Mesenchymal stem cell (in vitro differentiated cells and primary cell): Measurements from ENCODE around the gene GNS.

Experiments
- DNase-seq: peaks from one replicate; pipeline ENCODE4 v3.0.0-alpha.2; 2013
- H2AFZ ChIP-seq: one replicate; pipeline ENCODE4 v1.6.1; 2013; ENCODE audit warnings: low read depth, mild to moderate bottlenecking, control low read depth, inconsistent platforms, low read length, moderate library complexity
- H2AK5ac ChIP-seq: 2 replicates; pipeline ENCODE4 v1.6.1; 2013; ENCODE audit warnings: low read length, moderate library complexity, mild to moderate bottlenecking, inconsistent platforms; ENCODE audit not compliant: severe bottlenecking
- H2BK120ac ChIP-seq: one replicate; pipeline ENCODE4 v1.6.1; 2013; ENCODE audit warnings: low read depth, mild to moderate bottlenecking, inconsistent platforms, low read length, moderate library complexity
- H2BK12ac ChIP-seq, 2 experiments: one replicate each; pipeline ENCODE4 v1.6.1; 2013; ENCODE audit warnings: inconsistent platforms in 2 of 2, low read length in 2 of 2, mild to moderate bottlenecking in 2 of 2, moderate library complexity in 2 of 2, control low read depth in 1 of 2
- H2BK15ac ChIP-seq: one replicate; pipeline ENCODE4 v1.6.1; 2013; ENCODE audit warnings: mild to moderate bottlenecking, low read depth, inconsistent platforms; ENCODE audit not compliant: poor library complexity, severe bottlenecking
- H2BK5ac ChIP-seq: 2 replicates; pipeline ENCODE4 v1.6.1; 2013; ENCODE audit warnings: low read depth, mild to moderate bottlenecking, low read length, control low read depth, inconsistent platforms; ENCODE audit not compliant: poor library complexity, severe bottlenecking
- H3K14ac ChIP-seq, 2 experiments: one replicate each; pipeline ENCODE4 v1.6.1; 2013; ENCODE audit warnings: inconsistent platforms in 2 of 2, low read length in 2 of 2, control low read depth in 1 of 2, mild to moderate bottlenecking in 1 of 2, moderate library complexity in 1 of 2
- H3K18ac ChIP-seq, 2 experiments: one replicate each; pipeline ENCODE4 v1.6.1; 2013; ENCODE audit warnings: inconsistent platforms in 2 of 2, low read length in 2 of 2, control low read depth in 1 of 2, low read depth in 1 of 2, mild to moderate bottlenecking in 1 of 2
- H3K23ac ChIP-seq, 2 experiments: one replicate each; pipeline ENCODE4 v1.6.1; 2013; ENCODE audit warnings: inconsistent platforms in 2 of 2, low read length in 2 of 2, mild to moderate bottlenecking in 2 of 2, moderate library complexity in 2 of 2, control low read depth in 1 of 2
- H3K27ac ChIP-seq: 2 replicates; pipeline ENCODE4 v1.5.1; 2013; ENCODE audit warnings: mild to moderate bottlenecking, moderate library complexity, low read length, control low read depth, inconsistent platforms; ENCODE audit not compliant: poor library complexity, severe bottlenecking
- H3K27me3 ChIP-seq, 2 experiments: 2 replicates each; pipeline versions ENCODE4 v1.6.1 to v1.7.0; 2013; ENCODE audit warnings: low read length in 2 of 2, mild to moderate bottlenecking in 2 of 2, moderate library complexity in 2 of 2, control low read depth in 1 of 2, inconsistent platforms in 1 of 2; ENCODE audit not compliant: control insufficient read depth in 1 of 2, insufficient read depth in 1 of 2
- H3K36me3 ChIP-seq, 2 experiments: 2 replicates each; pipeline versions ENCODE4 v1.6.1 to v1.7.0; 2013; ENCODE audit warnings: low read length in 2 of 2, control low read depth in 1 of 2, inconsistent platforms in 1 of 2, low read depth in 1 of 2, mild to moderate bottlenecking in 1 of 2; ENCODE audit not compliant: insufficient read depth in 2 of 2, control insufficient read depth in 1 of 2
- H3K4ac ChIP-seq, 2 experiments: one replicate each; pipeline ENCODE4 v1.6.1; 2013; ENCODE audit warnings: inconsistent platforms in 2 of 2, low read length in 2 of 2, mild to moderate bottlenecking in 2 of 2, moderate library complexity in 2 of 2, control low read depth in 1 of 2, low read depth in 1 of 2
- H3K4me1 ChIP-seq: 2 replicates; pipeline ENCODE4 v1.6.1; 2013; ENCODE audit warnings: low read depth, low read length, control low read depth; ENCODE audit not compliant: control insufficient read depth, insufficient read depth
- H3K4me2 ChIP-seq: 2 replicates; pipeline ENCODE4 v1.6.1; 2013; ENCODE audit warnings: low read length, mild to moderate bottlenecking, inconsistent platforms; ENCODE audit not compliant: poor library complexity, severe bottlenecking
- H3K4me3 ChIP-seq, 2 experiments: 2 replicates each; pipeline versions ENCODE4 v1.5.1 to v1.7.0; 2013; ENCODE audit warnings: low read length in 2 of 2, mild to moderate bottlenecking in 2 of 2, control low read depth in 1 of 2, low read depth in 1 of 2; ENCODE audit not compliant: insufficient read depth in 1 of 2
- H3K79me1 ChIP-seq: replicated peaks from 2 replicates; pipeline ENCODE4 v1.6.1; 2013; ENCODE audit warnings: mild to moderate bottlenecking, control low read depth, low read length, inconsistent platforms; ENCODE audit not compliant: poor library complexity, severe bottlenecking
- H3K9ac ChIP-seq: 2 replicates; pipeline ENCODE4 v1.7.0; 2013; ENCODE audit warnings: mild to moderate bottlenecking, low read length, moderate library complexity
- H3K9me3 ChIP-seq: 2 replicates; pipeline ENCODE4 v1.7.0; 2013; ENCODE audit warnings: mild to moderate bottlenecking, low read length; ENCODE audit not compliant: control insufficient read depth
- H4K8ac ChIP-seq: one replicate; pipeline ENCODE4 v1.6.1; 2013; ENCODE audit warnings: inconsistent platforms, mild to moderate bottlenecking, low read length, moderate library complexity
- H4K91ac ChIP-seq: one replicate; pipeline ENCODE4 v1.6.1; 2013; ENCODE audit warnings: mild to moderate bottlenecking, low read length, inconsistent platforms
- WGBS: methylation state at CpG from one replicate; pipeline ENCODE4 v1.1.7; 2013; ENCODE audit warnings: mixed read lengths; 5-methylcytosine and 5-hydroxymethylcytosine counted together

Gene GNS

DNA sequence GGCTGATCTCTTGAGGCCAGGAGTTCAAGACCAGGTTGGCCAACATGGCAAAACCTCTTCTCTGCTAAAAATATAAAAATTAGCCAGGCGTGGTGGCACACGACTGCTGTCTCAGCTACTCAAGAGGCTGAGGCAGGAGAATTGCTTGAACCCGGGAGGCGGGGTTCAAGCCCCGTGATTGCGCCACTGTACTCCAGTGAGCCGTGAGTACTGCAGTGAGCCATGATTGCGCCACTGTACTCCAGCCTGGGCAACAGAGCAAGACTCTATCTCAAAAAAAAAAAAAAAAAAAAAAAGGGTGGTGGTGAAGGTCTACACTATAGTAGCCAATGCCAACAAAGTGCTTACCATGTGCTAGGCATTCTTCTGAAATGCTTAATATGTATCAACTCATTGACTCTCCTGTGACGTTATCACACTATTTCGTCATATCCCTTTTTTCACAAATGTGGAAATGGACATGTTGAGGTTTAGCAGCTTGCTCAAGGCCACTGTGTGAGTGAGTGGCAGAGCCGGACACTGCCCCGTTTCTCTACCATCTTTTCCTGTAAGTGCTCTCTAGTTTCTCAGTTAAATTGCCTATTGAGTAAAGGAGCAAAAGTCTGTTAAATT lies 59.6 kb downstream of the GNS start:
- Histone ChIP-seq H2BK5ac (no peak overlapping the region), H3K9ac (no peak overlapping the region), H4K91ac (no peak overlapping the region), H3K79me1 (peaks cover 4% of the 10 kb centered on the region), H2BK120ac (no peak overlapping the region), H2BK15ac (no peak overlapping the region), H3K14ac (no peak overlapping the region), H3K4ac (no peak overlapping the region), H3K23ac (no peak overlapping the region), H3K9me3 (no peaks in the 10 kb centered on the region), H3K36me3 (peaks cover 8 to 9% of the 10 kb centered on the region in 2 experiments), H2AK5ac (no peak overlapping the region), H2AFZ (no peak overlapping the region), H4K8ac (no peak overlapping the region), H3K4me3 (no peak overlapping the region), H3K18ac (no peak overlapping the region), H2BK12ac (no peak overlapping the region), H3K27me3 (no peaks in the 10 kb centered on the region), H3K4me1 (no peaks in the 10 kb centered on the region), H3K4me2 (no peak overlapping the region), H3K27ac (no peak overlapping the region)
- DNase-seq, result no peak
- 98% methylated on average over 6 of the region's 12 CpGs for WGBS

DNA sequence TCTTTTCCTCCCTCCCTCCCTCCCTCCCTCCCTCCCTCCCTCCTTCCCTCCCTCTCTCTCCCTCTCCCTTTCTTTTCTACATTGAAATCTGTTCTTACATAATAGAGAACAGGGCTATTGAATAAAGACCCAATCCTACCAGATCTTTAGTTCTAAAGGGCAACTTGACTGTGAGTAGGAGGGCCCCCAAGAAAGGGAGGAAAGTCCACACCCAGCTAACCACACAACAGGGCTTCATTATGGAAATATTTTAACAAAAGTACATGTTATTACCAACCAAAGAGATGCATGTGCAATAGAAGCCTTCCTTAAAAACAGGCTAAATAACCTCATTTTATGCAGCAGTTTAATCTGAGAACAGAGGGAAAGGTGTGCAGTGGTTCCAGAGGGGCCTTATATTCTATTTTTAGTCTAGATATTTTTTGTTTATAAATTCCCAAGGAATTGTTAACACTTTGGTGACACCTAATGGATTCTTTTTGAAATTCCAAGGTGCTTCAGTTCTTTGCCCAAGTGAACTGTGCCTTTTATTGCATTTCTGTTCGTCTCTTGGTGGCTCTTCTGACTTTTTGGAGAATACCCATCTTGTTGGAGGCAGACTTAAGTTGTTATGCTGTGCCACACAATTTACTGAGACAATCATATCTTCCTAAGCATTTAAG lies 63.0 kb downstream of the GNS start:
- Histone ChIP-seq H4K8ac (no peak overlapping the region), H4K91ac (no peak overlapping the region), H3K4me1 (peaks cover 1% of the 10 kb centered on the region), H3K4me3 (no peak overlapping the region), H2BK15ac (no peak overlapping the region), H3K4ac (no peak overlapping the region), H3K14ac (no peak overlapping the region), H3K4me2 (no peak overlapping the region), H3K27ac (no peak overlapping the region), H3K36me3 (peaks cover 8 to 11% of the 10 kb centered on the region in 2 experiments), H2BK120ac (no peak overlapping the region), H2BK12ac (no peak overlapping the region), H3K27me3 (no peaks in the 10 kb centered on the region), H3K79me1 (peaks cover 7% of the 10 kb centered on the region), H3K23ac (no peak overlapping the region), H3K9me3 (no peaks in the 10 kb centered on the region), H3K18ac (no peak overlapping the region), H2AK5ac (no peak overlapping the region), H2BK5ac (no peak overlapping the region), H3K9ac (no peak overlapping the region), H2AFZ (no peak overlapping the region)
- DNase-seq, result peak; percentile 60
- no CpG with 5 or more reads among the region's 1 CpG for WGBS

DNA sequence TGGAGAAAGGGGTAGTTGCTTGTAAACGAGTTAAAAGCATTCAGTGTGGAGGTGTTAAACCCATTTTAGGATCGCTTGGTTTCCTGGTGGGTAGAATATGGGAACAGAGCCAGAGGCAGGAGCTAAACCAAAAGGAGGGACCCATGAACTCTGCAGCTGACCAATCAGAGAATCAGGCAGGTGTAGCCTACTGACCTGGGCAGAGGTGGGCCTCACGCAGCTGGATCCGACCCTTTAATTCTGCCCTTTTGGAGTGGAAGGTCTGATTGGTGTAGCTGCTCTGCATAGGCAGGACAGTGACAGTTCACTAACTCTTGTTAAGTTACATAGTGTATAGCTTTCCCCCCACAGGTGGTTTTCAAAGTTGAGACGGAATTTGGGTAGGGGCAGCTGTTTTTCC lies 63.7 kb downstream of the GNS start:
- Histone ChIP-seq H3K23ac (no peak overlapping the region), H3K9ac (no peak overlapping the region), H4K91ac (no peak overlapping the region), H4K8ac (no peak overlapping the region), H2BK15ac (no peak overlapping the region), H3K9me3 (no peaks in the 10 kb centered on the region), H3K4me2 (no peak overlapping the region), H3K79me1 (peaks cover 7% of the 10 kb centered on the region), H2AFZ (no peak overlapping the region), H2AK5ac (no peak overlapping the region), H2BK5ac (no peak overlapping the region), H3K4me1 (peaks cover 1% of the 10 kb centered on the region), H3K4ac (no peak overlapping the region), H3K4me3 (no peak overlapping the region), H3K14ac (no peak overlapping the region), H2BK120ac (no peak overlapping the region), H3K36me3 (peaks cover 8 to 11% of the 10 kb centered on the region in 2 experiments), H3K18ac (no peak overlapping the region), H2BK12ac (no peak overlapping the region), H3K27ac (no peak overlapping the region), H3K27me3 (no peaks in the 10 kb centered on the region)
- WGBS, result 86% methylated on average over 4 of the region's 5 CpGs
- no peak for DNase-seq

DNA sequence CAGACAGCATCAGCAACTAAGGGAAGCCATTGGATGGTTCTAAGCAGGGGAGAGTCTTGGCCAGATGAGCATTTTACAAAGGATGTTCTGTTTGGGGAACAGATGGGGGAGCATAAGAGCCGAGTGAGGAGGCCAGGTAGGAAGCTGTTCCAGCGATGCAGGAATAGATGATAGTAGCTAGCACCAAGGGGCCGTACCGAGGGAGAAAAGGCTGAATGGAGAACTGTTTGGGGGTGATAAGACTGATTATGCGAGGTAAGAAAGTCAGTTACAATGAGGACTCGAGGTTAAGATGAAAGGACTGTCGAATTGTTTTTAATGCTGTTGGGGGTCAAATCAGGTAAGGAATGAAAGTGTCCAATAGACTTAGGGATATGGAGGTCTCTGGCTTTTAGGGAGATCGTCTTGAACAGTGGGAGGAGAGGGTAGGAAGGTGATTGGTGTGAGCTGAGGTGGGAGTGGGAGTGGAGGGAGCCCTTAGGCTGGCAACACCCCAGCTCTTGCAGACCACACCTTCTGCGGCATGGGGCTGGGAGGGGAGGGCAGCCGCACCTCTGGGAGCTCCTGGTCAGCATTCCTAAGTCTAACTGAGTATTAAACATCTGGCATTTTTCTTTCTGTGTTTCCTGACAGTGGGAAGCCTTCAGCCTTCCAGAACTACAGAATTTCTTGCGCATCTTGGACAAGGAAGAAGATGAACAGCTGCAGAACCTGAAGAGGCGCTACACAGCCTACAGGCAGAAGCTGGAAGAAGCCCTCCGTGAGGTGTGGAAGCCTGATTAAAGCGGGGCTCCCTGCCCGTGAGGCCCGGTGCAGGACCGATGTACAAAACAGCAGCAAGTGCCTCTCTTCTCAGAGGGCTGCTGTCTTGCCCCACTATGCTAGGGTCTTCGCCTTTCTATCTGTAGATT lies 64.8 kb downstream of the GNS start:
- Histone ChIP-seq H2BK12ac (no peak overlapping the region), H3K4me1 (peaks cover 1% of the 10 kb centered on the region), H3K36me3 (peaks cover 8 to 11% of the 10 kb centered on the region in 2 experiments), H2BK15ac (no peak overlapping the region), H3K27ac (no peak overlapping the region), H2AK5ac (no peak overlapping the region), H3K4me3 (no peak overlapping the region), H3K4me2 (no peak overlapping the region), H3K4ac (no peak overlapping the region), H2AFZ (no peak overlapping the region), H3K27me3 (no peaks in the 10 kb centered on the region), H4K91ac (no peak overlapping the region), H4K8ac (no peak overlapping the region), H3K9me3 (no peaks in the 10 kb centered on the region), H2BK120ac (no peak overlapping the region), H3K14ac (no peak overlapping the region), H3K9ac (no peak overlapping the region), H2BK5ac (no peak overlapping the region), H3K79me1 (peaks cover 11% of the 10 kb centered on the region), H3K18ac (no peak overlapping the region), H3K23ac (no peak overlapping the region)
- DNase-seq, result no peak
- 91% methylated on average over 17 of the region's 18 CpGs for WGBS
